Duodenal mucosa (tissue), 2 donors: ENCODE results near the gene NIM1K.
"Not testable (repeated sequence)": the region's sequence is repeated elsewhere in the genome, so short reads cannot be mapped to it uniquely, and the experiment has no call there.

Experiments used
- H3K27ac ChIP-seq: one replicate; pipeline ENCODE4 v1.7.0; 2013; ENCODE audit warnings: low read depth, low read length
- H3K27me3 ChIP-seq, 2 donors: one replicate each; pipeline ENCODE4 v1.7.0; 2013; ENCODE audit warnings: low read length in 2 of 2, control low read depth in 1 of 2; ENCODE audit not compliant: insufficient read depth in 2 of 2, control insufficient read depth in 1 of 2
- H3K36me3 ChIP-seq, 2 donors: one replicate each; pipeline ENCODE4 v1.7.0; 2013; ENCODE audit warnings: low read length in 2 of 2, control low read depth in 1 of 2; ENCODE audit not compliant: insufficient read depth in 2 of 2, control insufficient read depth in 1 of 2
- H3K4me1 ChIP-seq, 2 donors: one replicate each; pipeline ENCODE4 v1.7.0; 2013; ENCODE audit warnings: low read length in 2 of 2, control low read depth in 1 of 2; ENCODE audit not compliant: insufficient read depth in 2 of 2, control insufficient read depth in 1 of 2
- H3K4me3 ChIP-seq, 2 donors: one replicate each; pipeline ENCODE4 v1.7.0; 2013; ENCODE audit warnings: low read length in 2 of 2, low read depth in 1 of 2
- H3K9ac ChIP-seq, 2 donors: one replicate each; pipeline ENCODE4 v1.7.0; 2013; ENCODE audit warnings: low read length in 2 of 2, low read depth in 1 of 2
- H3K9me3 ChIP-seq, 2 donors: one replicate each; pipeline ENCODE4 v1.7.0; 2013; ENCODE audit warnings: low read length in 2 of 2, control low read depth in 1 of 2; ENCODE audit not compliant: control insufficient read depth in 1 of 2

The NIM1K gene

GRCh38 chr5:43156388-43156787 is 35.6 kb upstream of the NIM1K start:
- Histone ChIP-seq H3K27me3 (no peaks in the 10 kb centered on the region), H3K36me3 (peaks cover 0 to 22% of the 10 kb centered on the region in 2 donors), H3K4me3 (no peak overlapping the region), H3K4me1 (peaks cover 0 to 3% of the 10 kb centered on the region in 2 donors), H3K9me3 (no peaks in the 10 kb centered on the region), H3K27ac (no peak overlapping the region), H3K9ac (no peak overlapping the region)

GRCh38 chr5:43157068-43157467 is 35.0 kb upstream of the NIM1K start:
- no peak overlapping the region for H3K9ac ChIP-seq
- H3K36me3 ChIP-seq: peaks cover 0 to 26% of the 10 kb centered on the region in 2 donors
- no peaks in the 10 kb centered on the region for H3K9me3 ChIP-seq
- peaks cover 0 to 3% of the 10 kb centered on the region in 2 donors for H3K4me1 ChIP-seq
- no peak overlapping the region for H3K4me3 ChIP-seq
- H3K27ac ChIP-seq: no peak overlapping the region
- H3K27me3 ChIP-seq: no peaks in the 10 kb centered on the region

- no peak overlapping the region for H3K4me3 ChIP-seq
- peaks cover 7 to 34% of the 10 kb centered on the region in 2 donors for H3K36me3 ChIP-seq
- H3K27me3 ChIP-seq: no peaks in the 10 kb centered on the region
- H3K9me3 ChIP-seq: no peaks in the 10 kb centered on the region
- no peak overlapping the region for H3K9ac ChIP-seq
- peaks cover 0 to 2% of the 10 kb centered on the region in 2 donors for H3K4me1 ChIP-seq
- H3K27ac ChIP-seq: no peak overlapping the region
These were observed 30.8 kb upstream of the NIM1K start for GRCh38 chr5:43161244-43161643.

GRCh38 chr5:43164801-43165200 is 27.2 kb upstream of the NIM1K start:
- not testable (repeated sequence) for H3K9me3 ChIP-seq, H3K27ac ChIP-seq, H3K4me3 ChIP-seq, H3K27me3 ChIP-seq, H3K4me1 ChIP-seq, H3K9ac ChIP-seq
- peaks cover 7 to 41% of the 10 kb centered on the region in 2 donors for H3K36me3 ChIP-seq

GRCh38 chr5:43165323-43165722 is 26.7 kb upstream of the NIM1K start:
- H3K9me3 ChIP-seq: no peaks in the 10 kb centered on the region
- no peak overlapping the region for H3K4me3 ChIP-seq
- no peak overlapping the region for H3K27ac ChIP-seq
- H3K36me3 ChIP-seq: peaks cover 7 to 41% of the 10 kb centered on the region in 2 donors
- H3K27me3 ChIP-seq: no peaks in the 10 kb centered on the region
- no peak overlapping the region for H3K9ac ChIP-seq
- no peaks in the 10 kb centered on the region for H3K4me1 ChIP-seq

- Histone ChIP-seq H3K9ac (no peak overlapping the region), H3K27me3 (no peaks in the 10 kb centered on the region), H3K4me1 (no peaks in the 10 kb centered on the region), H3K9me3 (no peaks in the 10 kb centered on the region), H3K4me3 (no peak overlapping the region), H3K27ac (no peak overlapping the region), H3K36me3 (peaks cover 7 to 30% of the 10 kb centered on the region in 2 donors)
These were observed 23.9 kb upstream of the NIM1K start for GRCh38 chr5:43168175-43168574.

GRCh38 chr5:43171451-43171850 is 20.6 kb upstream of the NIM1K start:
- H3K4me1 ChIP-seq: no peaks in the 10 kb centered on the region
- peaks cover 4 to 31% of the 10 kb centered on the region in 2 donors for H3K36me3 ChIP-seq
- no peaks in the 10 kb centered on the region for H3K27me3 ChIP-seq
- H3K9ac ChIP-seq: no peak overlapping the region
- H3K27ac ChIP-seq: no peak overlapping the region
- no peaks in the 10 kb centered on the region for H3K9me3 ChIP-seq
- H3K4me3 ChIP-seq: no peak overlapping the region

- H3K4me1 ChIP-seq: no peaks in the 10 kb centered on the region
- H3K27ac ChIP-seq: no peak overlapping the region
- no peak overlapping the region for H3K9ac ChIP-seq
- H3K27me3 ChIP-seq: no peaks in the 10 kb centered on the region
- H3K4me3 ChIP-seq: no peak overlapping the region
- H3K36me3 ChIP-seq: peaks cover 4 to 32% of the 10 kb centered on the region in 2 donors
- H3K9me3 ChIP-seq: no peaks in the 10 kb centered on the region
These were observed 20.1 kb upstream of the NIM1K start for GRCh38 chr5:43171926-43172325.

- peaks cover 4 to 34% of the 10 kb centered on the region in 2 donors for H3K36me3 ChIP-seq
- no peak overlapping the region for H3K4me3 ChIP-seq
- H3K27me3 ChIP-seq: no peaks in the 10 kb centered on the region
- no peaks in the 10 kb centered on the region for H3K4me1 ChIP-seq
- no peaks in the 10 kb centered on the region for H3K9me3 ChIP-seq
- no peak overlapping the region for H3K9ac ChIP-seq
- H3K27ac ChIP-seq: no peak overlapping the region
These were observed 19.2 kb upstream of the NIM1K start for GRCh38 chr5:43172779-43173178.

GRCh38 chr5:43174586-43174985 is 17.4 kb upstream of the NIM1K start:
- Histone ChIP-seq H3K36me3 (peaks cover 4 to 25% of the 10 kb centered on the region in 2 donors), H3K4me3 (no peak overlapping the region), H3K9me3 (no peaks in the 10 kb centered on the region)

GRCh38 chr5:43179836-43180235 is 12.2 kb upstream of the NIM1K start:
- Histone ChIP-seq H3K27ac (no peak overlapping the region), H3K27me3 (no peaks in the 10 kb centered on the region), H3K4me3 (no peak overlapping the region), H3K4me1 (no peaks in the 10 kb centered on the region), H3K36me3 (peaks cover 0 to 8% of the 10 kb centered on the region in 2 donors), H3K9ac (no peak overlapping the region), H3K9me3 (no peaks in the 10 kb centered on the region)

More at GRCh38 chr5:43174586-43174985, 17.4 kb upstream of the NIM1K start:
- no peak overlapping the region for H3K9ac ChIP-seq
- no peaks in the 10 kb centered on the region for H3K27me3 ChIP-seq
- H3K4me1 ChIP-seq: no peaks in the 10 kb centered on the region
- no peak overlapping the region for H3K27ac ChIP-seq
